Superior temporal gyrus (tissue), 1 donor: ENCODE measurements around the gene TCTN1.
A peak's percentile ranks its signal among the peaks of the same experiment; 100 is the strongest.
"Not testable (repeated sequence)": the region's sequence is repeated elsewhere in the genome, so short reads cannot be mapped to it uniquely, and the experiment has no call there.

ENCODE experiments used
- DNase-seq: peaks from one replicate; pipeline ENCODE4 v3.0.0-alpha.2; 2016; ENCODE audit errors: extremely low spot score

Gene TCTN1

DNA sequence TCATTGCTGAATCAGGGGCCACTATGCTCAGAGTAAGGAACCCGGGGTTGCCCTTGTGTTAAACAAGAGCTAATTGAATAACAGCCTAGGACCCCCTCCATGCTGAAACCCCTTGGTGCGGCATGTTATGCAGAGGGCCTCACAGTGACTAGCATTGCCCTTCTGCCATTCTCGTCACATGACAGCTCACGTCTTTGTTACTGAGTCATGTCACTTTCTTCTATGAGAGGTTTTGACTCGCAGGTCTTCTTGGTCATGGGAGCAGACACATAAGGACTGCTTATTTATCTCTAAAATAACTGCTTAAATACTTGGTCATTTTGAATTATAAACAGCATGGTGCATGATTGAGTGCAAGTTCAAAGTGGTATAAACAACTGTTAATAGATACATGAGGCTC lies 24.9 kb downstream of the TCTN1 start:
- DNase-seq, result no peak

- peak; percentile 57 for DNase-seq
These were observed 25.6 kb downstream of the TCTN1 start for GRCh38 chr12:110639336-110640141.

GRCh38 chr12:110640275-110641025 lies 26.5 kb downstream of the TCTN1 start:
- no peak for DNase-seq

GRCh38 chr12:110641521-110641920 lies 27.6 kb downstream of the TCTN1 start:
- no peak for DNase-seq

DNA sequence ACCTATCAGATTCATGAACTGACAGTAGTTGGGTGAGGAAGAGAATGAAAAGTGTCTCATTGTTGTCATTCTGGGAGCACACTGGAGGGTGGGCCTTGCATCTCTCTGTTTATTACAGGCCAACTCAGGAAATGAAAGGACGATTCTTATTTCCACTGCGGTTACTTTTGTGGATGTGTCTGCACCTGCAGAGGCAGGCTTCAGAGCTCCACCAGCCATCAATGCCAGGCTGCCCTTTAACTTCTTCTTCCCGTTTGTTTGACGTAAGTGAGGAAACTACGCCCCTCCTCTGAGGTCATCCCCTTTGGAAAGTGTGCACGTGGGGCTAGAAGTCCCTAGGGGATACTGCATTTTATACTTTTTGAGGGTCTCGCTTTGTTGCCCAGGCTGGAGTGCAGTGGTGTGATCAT lies 33.7 kb downstream of the TCTN1 start:
- no peak for DNase-seq

DNA sequence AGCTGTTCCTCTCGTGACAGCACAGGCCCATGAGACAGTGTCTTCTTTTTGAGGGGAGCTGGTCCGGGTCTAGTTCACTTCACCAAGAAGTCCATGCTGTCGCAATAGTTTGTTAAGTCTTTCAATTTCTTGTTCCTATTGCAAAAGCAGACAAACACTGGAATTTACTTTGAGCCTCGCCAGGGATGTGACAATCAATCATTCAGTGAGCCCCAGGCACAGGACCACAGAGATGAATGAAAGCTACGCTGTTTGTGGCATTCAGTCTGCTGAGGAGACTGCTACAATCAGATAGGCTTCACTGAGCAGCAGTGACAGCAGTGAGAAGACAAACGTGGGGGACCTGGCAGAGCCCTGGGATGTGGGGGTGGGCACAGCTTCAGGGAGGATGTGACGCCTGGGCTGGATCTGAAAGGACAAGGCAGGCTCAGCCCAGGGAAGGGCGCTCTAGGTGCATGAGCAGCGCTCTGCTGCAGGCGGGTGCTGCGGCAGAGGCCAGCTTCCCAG lies 35.5 kb downstream of the TCTN1 start:
- no peak for DNase-seq

DNA sequence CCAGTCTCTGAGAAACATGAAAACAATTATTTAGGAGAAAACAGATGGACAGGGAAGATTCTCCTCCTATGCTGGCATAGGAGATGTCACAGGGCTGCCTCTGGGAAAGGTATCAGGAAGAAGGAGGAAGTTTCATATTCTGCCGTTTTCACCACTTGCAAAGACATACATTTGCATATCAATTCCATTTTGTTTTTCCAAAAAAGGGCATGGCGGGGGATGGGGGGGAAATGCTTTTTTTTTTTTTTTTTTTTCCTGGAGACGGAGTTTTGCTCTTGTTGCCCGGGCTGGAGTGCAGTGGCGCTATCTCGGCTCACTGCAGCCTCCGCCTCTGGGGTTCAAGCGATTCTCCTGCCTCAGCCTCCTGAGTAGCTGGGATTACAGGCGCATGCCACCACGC lies 40.3 kb downstream of the TCTN1 start:
- not testable (repeated sequence) for DNase-seq

DNA sequence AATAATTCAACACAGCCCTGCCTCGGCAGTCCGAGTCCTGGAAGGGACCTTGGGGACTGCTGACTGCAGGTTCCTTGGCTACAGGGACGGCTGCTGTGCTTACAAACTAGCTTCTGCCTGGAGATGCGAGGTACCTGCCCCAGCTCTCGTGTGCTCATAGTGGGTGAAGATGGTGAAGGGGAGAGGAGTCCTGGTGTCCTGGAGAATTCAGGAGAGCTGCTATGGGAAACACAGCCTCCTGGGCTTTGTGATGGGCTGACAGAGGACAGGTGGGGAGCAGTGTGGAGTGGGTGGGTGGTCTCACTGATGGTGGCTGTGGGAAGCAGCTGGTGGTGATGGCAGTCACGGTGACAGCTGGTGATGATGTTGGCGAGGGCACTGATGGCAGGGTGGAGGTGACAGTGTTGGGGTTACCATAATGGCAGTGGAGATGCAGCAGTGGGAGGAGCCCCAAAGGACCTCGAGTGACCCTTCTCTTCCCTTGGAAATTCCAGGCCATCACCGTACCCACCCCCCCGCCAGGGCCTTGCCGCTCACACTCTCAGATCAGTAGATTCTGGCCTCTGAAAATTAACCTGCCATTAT lies 42.2 kb downstream of the TCTN1 start:
- DNase-seq, result no peak

DNA sequence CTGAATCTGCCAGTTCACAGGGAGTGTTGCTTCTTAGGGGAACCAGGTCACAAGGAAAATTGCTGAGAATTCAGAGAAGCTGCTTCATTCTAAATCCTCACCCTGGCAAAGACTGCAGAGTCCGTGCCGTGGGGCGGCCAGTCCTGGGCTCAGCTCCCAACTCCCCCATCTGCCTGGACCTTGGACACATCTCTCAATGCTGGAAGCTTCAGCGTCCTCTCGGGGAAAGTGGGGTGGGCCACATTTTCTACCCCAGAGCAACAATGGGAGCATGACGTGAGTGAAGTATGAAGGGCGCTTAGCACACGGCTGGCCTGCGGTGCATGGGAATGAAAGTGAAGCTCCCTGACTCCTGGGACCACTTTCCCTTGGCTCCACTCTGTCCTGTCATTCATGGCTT lies 43.8 kb downstream of the TCTN1 start:
- DNase-seq, result no peak

DNA sequence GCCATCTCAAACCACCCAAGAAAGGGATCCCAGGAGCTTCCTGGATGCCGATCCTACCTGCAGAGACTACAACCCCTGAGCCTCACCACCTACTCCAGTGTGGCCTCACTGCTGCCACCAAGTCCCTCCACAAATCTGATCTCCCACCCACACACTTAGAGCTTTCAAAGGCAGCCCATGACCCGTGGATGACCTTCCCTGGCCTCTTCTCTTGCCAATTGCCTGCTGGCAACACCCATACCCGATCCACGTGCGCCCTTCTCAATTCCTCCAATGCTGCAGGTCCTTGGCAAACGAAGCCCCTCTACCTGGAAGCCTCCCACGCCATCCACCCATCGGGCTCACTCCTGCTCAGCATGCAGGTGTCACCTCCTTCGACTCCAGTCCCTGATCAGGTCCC lies 44.3 kb downstream of the TCTN1 start:
- DNase-seq, result no peak

DNA sequence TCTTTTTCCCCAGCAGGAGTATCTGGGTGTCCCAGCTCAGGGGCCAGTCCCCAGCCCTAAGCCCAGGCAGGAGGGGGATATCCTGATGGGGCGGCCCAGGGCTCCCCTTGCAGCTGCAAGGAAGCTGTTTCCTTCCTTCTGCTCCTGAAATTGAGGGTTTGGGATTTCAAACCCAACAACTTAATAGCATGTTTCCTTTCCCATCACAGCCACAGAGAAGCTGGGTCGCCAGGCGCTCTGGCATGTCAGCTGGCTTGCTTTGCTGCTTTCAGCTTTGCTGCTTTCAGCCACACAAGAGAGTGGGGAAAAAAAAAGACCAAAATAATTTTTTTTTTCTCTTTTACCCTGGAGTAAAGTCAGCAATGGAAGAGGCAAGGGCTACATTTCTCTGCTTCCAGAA lies 44.9 kb downstream of the TCTN1 start:
- no peak for DNase-seq

DNA sequence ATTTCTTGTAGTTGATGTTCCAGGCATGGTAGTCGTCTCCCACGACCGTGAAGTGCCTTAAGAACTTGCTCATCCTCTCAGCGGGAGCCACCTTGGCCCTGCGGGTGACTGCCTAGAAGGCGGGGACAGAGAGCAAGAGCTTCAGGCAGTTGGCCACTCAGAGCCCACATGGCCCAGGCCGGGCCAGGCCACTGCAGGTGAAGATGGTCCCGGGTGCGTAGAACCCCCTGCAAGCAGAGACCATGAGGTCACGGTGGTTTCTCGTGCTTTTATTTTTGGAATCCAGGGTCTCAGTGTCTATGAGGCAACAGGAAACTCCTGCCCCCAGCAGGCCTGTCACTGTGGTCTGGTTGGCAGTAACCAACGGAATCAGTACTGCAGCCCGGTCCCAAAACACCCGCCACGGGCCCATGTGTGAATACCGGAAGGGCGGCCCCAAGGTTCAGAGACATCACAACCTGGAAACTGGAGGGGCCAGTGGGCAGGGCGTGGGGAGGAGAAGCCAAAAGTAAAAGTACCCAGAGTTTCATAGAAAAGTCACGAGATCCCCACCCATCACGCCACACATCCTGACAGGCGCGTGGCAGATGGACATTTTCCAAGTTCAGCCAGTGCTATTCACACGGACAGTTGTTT lies 47.5 kb downstream of the TCTN1 start:
- no peak for DNase-seq

DNA sequence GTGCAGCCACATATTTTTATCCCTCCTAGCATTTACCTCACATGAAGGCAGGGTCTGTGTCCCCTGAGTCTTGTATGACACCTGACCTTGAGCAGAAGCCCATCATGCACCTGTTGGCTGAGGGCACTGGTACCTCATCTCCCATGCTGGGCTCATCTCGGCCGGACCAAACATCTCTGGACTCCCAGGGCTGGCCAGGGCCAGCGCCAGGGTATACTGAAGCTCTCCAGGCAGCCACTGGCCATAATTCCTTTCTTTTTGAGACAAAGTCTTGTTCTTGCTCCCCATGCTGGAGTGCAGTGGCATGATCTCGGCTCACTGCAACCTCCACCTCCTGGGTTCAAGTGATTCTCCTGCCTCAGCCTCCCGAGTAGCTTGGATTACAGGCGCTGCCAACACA lies 53.0 kb downstream of the TCTN1 start:
- DNase-seq, result no peak

- no peak for DNase-seq
These were observed 53.7 kb downstream of the TCTN1 start for GRCh38 chr12:110667671-110668070.

DNA sequence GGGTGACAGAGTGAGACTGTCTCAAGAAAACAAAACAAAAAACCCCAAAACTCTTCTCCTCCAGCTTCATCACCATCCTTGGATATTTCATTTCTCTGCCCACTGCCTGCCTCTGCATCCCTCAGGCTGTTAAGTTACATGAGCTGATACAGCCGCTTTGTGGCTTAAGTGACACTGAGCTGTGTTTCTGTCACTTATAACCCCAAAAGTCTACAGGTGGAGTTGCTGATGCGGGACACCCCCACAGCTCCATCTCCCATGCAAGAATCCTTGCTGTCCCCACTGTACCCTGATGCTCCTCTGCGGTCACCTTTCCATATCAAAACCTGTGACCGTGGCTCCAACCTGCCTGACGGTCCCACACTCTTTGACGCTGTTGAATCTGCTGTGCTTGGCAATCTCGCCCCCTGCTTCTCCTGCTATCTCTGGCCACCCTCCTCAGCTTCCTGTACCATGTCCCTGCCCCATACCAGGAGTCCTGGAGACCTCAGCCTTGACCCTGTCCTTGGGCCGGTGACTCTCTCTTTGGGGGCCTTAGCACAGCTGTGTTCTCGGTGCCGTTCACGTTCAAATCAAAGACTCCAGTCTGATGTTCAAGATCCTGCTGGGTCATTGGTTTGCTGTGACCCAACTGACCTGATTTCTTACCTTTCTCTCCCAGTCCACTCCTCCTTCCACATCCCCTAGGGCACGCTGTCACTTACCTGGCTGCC lies 54.7 kb downstream of the TCTN1 start:
- DNase-seq, result no peak

- DNase-seq, result no peak
These were observed 55.2 kb downstream of the TCTN1 start for GRCh38 chr12:110669193-110669502.

- no peak for DNase-seq
These were observed 56.3 kb downstream of the TCTN1 start for GRCh38 chr12:110670161-110670701.

- DNase-seq, result no peak
These were observed 62.2 kb downstream of the TCTN1 start for GRCh38 chr12:110676171-110676570.

- no peak for DNase-seq
These were observed 63.4 kb downstream of the TCTN1 start for GRCh38 chr12:110677206-110677911.

- no peak for DNase-seq
These were observed 64.1 kb downstream of the TCTN1 start for GRCh38 chr12:110677982-110678381.

DNA sequence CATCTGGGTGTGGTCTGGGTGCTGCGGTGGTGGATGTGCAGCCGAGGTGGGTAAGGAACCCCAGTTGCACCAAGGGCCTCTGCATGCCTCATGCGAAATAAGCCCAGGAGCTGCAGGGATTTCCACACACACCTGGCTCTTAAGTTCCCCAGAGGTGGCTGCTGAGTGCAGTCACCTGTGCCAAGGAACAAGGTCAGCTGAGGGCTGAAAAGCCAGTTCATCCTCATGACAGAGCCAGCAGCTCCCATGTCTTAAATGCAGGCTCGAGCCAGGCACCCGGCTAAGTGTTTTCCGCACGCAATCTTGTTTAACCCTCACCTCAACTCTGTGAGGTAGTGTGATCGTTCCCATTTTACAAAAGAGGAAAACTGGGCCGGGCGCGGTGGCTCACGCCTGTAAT lies 65.3 kb downstream of the TCTN1 start:
- no peak for DNase-seq
